HG02571 (cell line): ENCODE data around the gene UBE2M.

Source experiments
- ATAC-seq: cut with Tn5 transposase; IDR thresholded peaks from one replicate; pipeline ENCODE4 v1.9.1; 2021; ENCODE audit warnings: mild to moderate bottlenecking, moderate library complexity; ENCODE audit not compliant: unreplicated experiment

The UBE2M gene

GRCh38 chr19:58571575-58571947 lies 13.2 kb upstream of the UBE2M start:
- no peak for ATAC-seq

- ATAC-seq = no peak
These were observed 12.6 kb upstream of the UBE2M start for GRCh38 chr19:58570770-58571574.

- ATAC-seq = no peak
These were observed 11.7 kb upstream of the UBE2M start for GRCh38 chr19:58569943-58570670.

- ATAC-seq = no peak
These were observed 11.0 kb upstream of the UBE2M start for GRCh38 chr19:58569191-58569942.

GRCh38 chr19:58568453-58569130 lies 10.2 kb upstream of the UBE2M start:
- ATAC-seq = no peak

GRCh38 chr19:58566989-58567388 lies 8.6 kb upstream of the UBE2M start:
- no peak for ATAC-seq

GRCh38 chr19:58563823-58564222 lies 5.4 kb upstream of the UBE2M start:
- no peak for ATAC-seq

- no peak for ATAC-seq
These were observed 4.7 kb upstream of the UBE2M start for GRCh38 chr19:58563034-58563573.

- no peak for ATAC-seq
These were observed 4.0 kb upstream of the UBE2M start for GRCh38 chr19:58562122-58563033.

- no peak for ATAC-seq
These were observed 3.1 kb upstream of the UBE2M start for GRCh38 chr19:58561373-58562121.

- no peak for ATAC-seq
These were observed 2.5 kb upstream of the UBE2M start for GRCh38 chr19:58560921-58561320.

- no peak for ATAC-seq
These were observed 1.8 kb upstream of the UBE2M start for GRCh38 chr19:58560007-58560887.

- peak; percentile 29 for ATAC-seq
These were observed 1.0 kb upstream of the UBE2M start for GRCh38 chr19:58559275-58560006.

- peak; percentile 46 for ATAC-seq
These were observed 338 bp upstream of the UBE2M start for GRCh38 chr19:58558623-58559274.

- no peak for ATAC-seq
These were observed 968 bp downstream of the UBE2M start for GRCh38 chr19:58557221-58558065.

GRCh38 chr19:58556622-58557220 lies 1.7 kb downstream of the UBE2M start:
- ATAC-seq = no peak
